Measurements from ENCODE around the gene S100A16.

DNA sequence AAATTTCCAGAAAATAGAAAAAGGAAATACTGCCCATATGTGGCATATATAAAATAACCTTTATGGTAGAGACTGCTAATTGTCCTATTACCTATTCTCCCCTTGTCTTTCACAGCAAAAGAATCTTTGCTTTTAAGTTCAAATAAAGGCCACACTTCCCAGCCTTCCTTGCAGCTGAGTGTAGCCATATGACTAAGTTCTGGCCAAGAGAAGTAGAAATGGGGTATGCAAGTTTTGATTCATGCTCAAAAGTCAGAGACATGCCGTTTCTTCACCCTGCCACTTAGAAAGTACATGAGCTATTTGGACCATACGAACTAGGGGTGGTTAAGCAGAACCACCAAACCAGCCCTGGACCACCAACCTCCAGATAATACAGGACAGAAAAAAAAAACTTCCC, 29.0 kb downstream of the S100A16 start:
- TF ChIP-seq, protein P1, sequence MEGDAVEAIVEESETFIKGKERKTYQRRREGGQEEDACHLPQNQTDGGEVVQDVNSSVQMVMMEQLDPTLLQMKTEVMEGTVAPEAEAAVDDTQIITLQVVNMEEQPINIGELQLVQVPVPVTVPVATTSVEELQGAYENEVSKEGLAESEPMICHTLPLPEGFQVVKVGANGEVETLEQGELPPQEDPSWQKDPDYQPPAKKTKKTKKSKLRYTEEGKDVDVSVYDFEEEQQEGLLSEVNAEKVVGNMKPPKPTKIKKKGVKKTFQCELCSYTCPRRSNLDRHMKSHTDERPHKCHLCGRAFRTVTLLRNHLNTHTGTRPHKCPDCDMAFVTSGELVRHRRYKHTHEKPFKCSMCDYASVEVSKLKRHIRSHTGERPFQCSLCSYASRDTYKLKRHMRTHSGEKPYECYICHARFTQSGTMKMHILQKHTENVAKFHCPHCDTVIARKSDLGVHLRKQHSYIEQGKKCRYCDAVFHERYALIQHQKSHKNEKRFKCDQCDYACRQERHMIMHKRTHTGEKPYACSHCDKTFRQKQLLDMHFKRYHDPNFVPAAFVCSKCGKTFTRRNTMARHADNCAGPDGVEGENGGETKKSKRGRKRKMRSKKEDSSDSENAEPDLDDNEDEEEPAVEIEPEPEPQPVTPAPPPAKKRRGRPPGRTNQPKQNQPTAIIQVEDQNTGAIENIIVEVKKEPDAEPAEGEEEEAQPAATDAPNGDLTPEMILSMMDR (IDR thresholded peaks at IDR 0.05) = no peak
- TF ChIP-seq POLR2A (IDR thresholded peaks at IDR 0.05) = no peak
